Tibial nerve (tissue), 4 donors: ENCODE measurements around the gene RHD.
"Not testable (repeated sequence)": the region's sequence is repeated elsewhere in the genome, so short reads cannot be mapped to it uniquely, and the experiment has no call there.

Experiments used
- EP300 ChIP-seq, 2 donors: sonication (generic); formaldehyde crosslinking; IDR thresholded peaks; one replicate each; pipeline ENCODE4 v1.6.1; 2017; ENCODE audit warnings: antibody characterized with exemption in 2 of 2, mild to moderate bottlenecking in 1 of 2
- POLR2A ChIP-seq, 2 donors: fragments of 450-650 bp; IDR thresholded peaks; one replicate each; pipeline ENCODE4 v1.6.1; 2017; ENCODE audit warnings: antibody characterized with exemption in 2 of 2, mild to moderate bottlenecking in 2 of 2, moderate library complexity in 2 of 2
- TF ChIP-seq, protein P1 (sequence below), 5 experiments: fragments of 200-600 bp in 3 of 5; fragments of 450-650 bp in 2 of 5; sonication (generic) in 3 of 5; IDR thresholded peaks; one replicate each; pipeline ENCODE4 v1.5.1; 2016 to 2019; ENCODE audit warnings: antibody characterized with exemption in 5 of 5, mild to moderate bottlenecking in 3 of 5, moderate library complexity in 2 of 5

DNA sequence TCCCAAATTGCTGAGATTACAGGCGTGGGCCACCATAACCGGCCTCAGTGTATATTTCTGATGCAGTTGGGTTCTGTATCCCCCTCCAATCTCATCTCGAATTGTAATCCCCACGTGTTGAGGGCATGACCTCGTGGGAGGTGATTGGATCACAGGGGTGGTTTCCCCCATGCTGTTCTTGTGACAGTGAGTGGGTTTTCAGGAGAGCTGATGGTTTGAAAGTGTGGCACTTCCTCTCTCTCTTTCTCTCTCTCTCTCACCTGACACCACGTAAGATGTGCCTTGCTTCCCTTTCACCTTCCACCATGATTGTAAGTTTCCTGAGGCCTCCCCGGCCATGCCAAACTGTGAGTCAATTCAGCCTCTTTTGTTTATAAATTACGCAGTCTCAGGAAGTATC is 24.2 kb downstream of the RHD start:
- TF ChIP-seq, protein P1, sequence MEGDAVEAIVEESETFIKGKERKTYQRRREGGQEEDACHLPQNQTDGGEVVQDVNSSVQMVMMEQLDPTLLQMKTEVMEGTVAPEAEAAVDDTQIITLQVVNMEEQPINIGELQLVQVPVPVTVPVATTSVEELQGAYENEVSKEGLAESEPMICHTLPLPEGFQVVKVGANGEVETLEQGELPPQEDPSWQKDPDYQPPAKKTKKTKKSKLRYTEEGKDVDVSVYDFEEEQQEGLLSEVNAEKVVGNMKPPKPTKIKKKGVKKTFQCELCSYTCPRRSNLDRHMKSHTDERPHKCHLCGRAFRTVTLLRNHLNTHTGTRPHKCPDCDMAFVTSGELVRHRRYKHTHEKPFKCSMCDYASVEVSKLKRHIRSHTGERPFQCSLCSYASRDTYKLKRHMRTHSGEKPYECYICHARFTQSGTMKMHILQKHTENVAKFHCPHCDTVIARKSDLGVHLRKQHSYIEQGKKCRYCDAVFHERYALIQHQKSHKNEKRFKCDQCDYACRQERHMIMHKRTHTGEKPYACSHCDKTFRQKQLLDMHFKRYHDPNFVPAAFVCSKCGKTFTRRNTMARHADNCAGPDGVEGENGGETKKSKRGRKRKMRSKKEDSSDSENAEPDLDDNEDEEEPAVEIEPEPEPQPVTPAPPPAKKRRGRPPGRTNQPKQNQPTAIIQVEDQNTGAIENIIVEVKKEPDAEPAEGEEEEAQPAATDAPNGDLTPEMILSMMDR (IDR thresholded peaks at IDR 0.05), result not testable (repeated sequence)
- not testable (repeated sequence) for TF ChIP-seq POLR2A, EP300 (IDR thresholded peaks at IDR 0.05)
